Astrocyte (in vitro differentiated cells and primary cell): ENCODE results near the gene GIGYF1. TPM values are rescaled to one million over a fixed set of nuclear protein-coding genes. Genes with fewer than 3 reads are reported as not detected.
"Not testable (repeated sequence)": the region's sequence is repeated elsewhere in the genome, so short reads cannot be mapped to it uniquely, and the experiment has no call there.

Experiments used
- DNase-seq: peaks from one replicate; pipeline ENCODE4 v3.0.0-alpha.2; 2010; ENCODE audit warnings: low read depth
- FAIRE-seq: peaks from 2 replicates; lab custom pipeline; 2011; peaks lifted over from hg19 to GRCh38; lab: Jason Lieb, UNC
- H2AFZ ChIP-seq: 2 replicates; pipeline ENCODE4 v1.6.0; 2012; ENCODE audit warnings: low read depth, low read length, inconsistent platforms
- H3K27ac ChIP-seq: 2 replicates; pipeline ENCODE4 v1.5.1; 2011; ENCODE audit warnings: low read depth, low read length, inconsistent platforms
- H3K27me3 ChIP-seq: 2 replicates; pipeline ENCODE4 v1.6.0; 2011; ENCODE audit warnings: low read length, inconsistent platforms; ENCODE audit not compliant: insufficient read depth
- H3K36me3 ChIP-seq: 2 replicates; pipeline ENCODE4 v1.5.1; 2011; ENCODE audit warnings: low read length, inconsistent platforms; ENCODE audit not compliant: insufficient read depth
- H3K4me1 ChIP-seq: 2 replicates; pipeline ENCODE4 v1.5.1; 2011; ENCODE audit warnings: low read length, inconsistent platforms; ENCODE audit not compliant: insufficient read depth
- H3K4me2 ChIP-seq: 2 replicates; pipeline ENCODE4 v1.6.0; 2012; ENCODE audit warnings: low read length, inconsistent platforms
- H3K4me3 ChIP-seq: 2 replicates; pipeline ENCODE4 v1.5.1; 2011; ENCODE audit warnings: low read depth, mild to moderate bottlenecking, low read length, inconsistent platforms; ENCODE audit not compliant: insufficient read depth
- H3K79me2 ChIP-seq: 2 replicates; pipeline ENCODE4 v1.6.0; 2012; ENCODE audit warnings: mild to moderate bottlenecking, low read length, inconsistent platforms; ENCODE audit not compliant: insufficient read depth
- H3K9ac ChIP-seq: 2 replicates; pipeline ENCODE4 v1.6.0; 2012; ENCODE audit warnings: mild to moderate bottlenecking, low read length, inconsistent platforms
- H3K9me3 ChIP-seq: 2 replicates; pipeline ENCODE4 v1.5.1; 2012; ENCODE audit warnings: low read depth, mild to moderate bottlenecking, low read length, inconsistent platforms; ENCODE audit not compliant: insufficient read depth
- H4K20me1 ChIP-seq: 2 replicates; pipeline ENCODE4 v1.6.0; 2012; ENCODE audit warnings: low read length, inconsistent platforms; ENCODE audit not compliant: insufficient read depth
- H3K27ac Mint-ChIP-seq: one replicate; pipeline ENCODE4 v1.8.0; 2021; ENCODE audit warnings: mild to moderate bottlenecking, mixed read lengths; ENCODE audit not compliant: unreplicated experiment
- H3K27me3 Mint-ChIP-seq: one replicate; pipeline ENCODE4 v1.8.0; 2021; ENCODE audit warnings: low read depth, mixed read lengths; ENCODE audit not compliant: unreplicated experiment
- H3K36me3 Mint-ChIP-seq: one replicate; pipeline ENCODE4 v1.8.0; 2021; ENCODE audit warnings: low read depth, mixed read lengths; ENCODE audit not compliant: unreplicated experiment
- H3K4me1 Mint-ChIP-seq: one replicate; pipeline ENCODE4 v1.8.0; 2021; ENCODE audit warnings: low read depth, mixed read lengths; ENCODE audit not compliant: unreplicated experiment
- H3K4me3 Mint-ChIP-seq: one replicate; pipeline ENCODE4 v1.8.0; 2021; ENCODE audit warnings: mild to moderate bottlenecking, moderate library complexity, mixed read lengths; ENCODE audit not compliant: unreplicated experiment
- H3K9me3 Mint-ChIP-seq: one replicate; pipeline ENCODE4 v1.8.0; 2021; ENCODE audit warnings: mild to moderate bottlenecking, mixed read lengths; ENCODE audit not compliant: unreplicated experiment
- EZH2 ChIP-seq: IDR thresholded peaks from 2 replicates; pipeline ENCODE4 v1.6.1; 2012; ENCODE audit warnings: mild to moderate bottlenecking, low read length, inconsistent platforms; ENCODE audit not compliant: insufficient read depth
- total RNA-seq: library from RNA; stranded (reverse); gene quantifications from 2 replicates; pipeline ENCODE4 v1.2.1, GENCODE V29; 2021
- TF ChIP-seq, protein P1 (sequence below): IDR thresholded peaks from 2 replicates; pipeline ENCODE4 v1.5.1; 2011; ENCODE audit warnings: low read depth, mild to moderate bottlenecking, inconsistent platforms, low read length, moderate library complexity; ENCODE audit not compliant: insufficient read depth

GIGYF1 gene
- total RNA-seq, 1 donor from 2014 or later, result 23.2 TPM

DNA sequence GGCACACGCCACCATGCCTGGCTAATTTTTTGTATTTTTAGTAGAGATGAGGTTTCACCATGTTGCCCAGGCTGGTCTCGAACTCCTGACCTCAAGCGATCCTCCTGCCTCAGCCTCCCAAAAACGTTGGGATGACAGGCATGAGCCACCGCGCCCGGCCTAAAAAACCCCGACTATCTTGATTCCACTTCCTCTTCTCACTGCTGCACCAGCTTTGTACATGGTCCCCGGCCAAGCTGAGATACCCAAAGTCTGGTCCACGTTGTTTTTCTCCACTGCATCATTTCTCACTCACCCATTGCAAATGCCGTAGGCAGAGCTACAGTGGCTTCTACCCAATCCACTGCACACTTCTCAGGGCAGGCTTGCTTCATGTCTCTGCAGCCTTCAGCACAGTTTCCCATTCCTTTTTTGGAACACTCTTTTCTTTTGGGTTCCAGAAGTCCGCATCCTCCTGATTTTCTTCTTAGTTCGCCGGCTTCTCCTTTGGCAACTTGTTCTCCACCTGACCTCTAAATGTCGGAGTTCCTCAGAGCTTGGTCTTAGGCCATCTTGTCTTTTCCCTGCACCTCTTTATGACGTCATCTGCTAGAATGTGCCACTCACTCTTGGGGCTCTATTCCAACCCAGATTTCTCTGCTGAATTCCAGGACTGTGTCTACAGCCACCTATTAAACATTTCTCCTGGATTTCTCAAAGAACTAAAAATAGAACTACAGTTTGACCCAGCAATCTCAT is 26.6 kb downstream of the GIGYF1 start:
- Mint-ChIP-seq H3K4me1 (no peaks in the 10 kb centered on the region), H3K27me3 (peaks cover 23% of the 10 kb centered on the region), H3K4me3 (no peak overlapping the region), H3K9me3 (peaks cover 3% of the 10 kb centered on the region), H3K36me3 (peaks cover 2% of the 10 kb centered on the region), H3K27ac (no peak overlapping the region)
- Histone ChIP-seq H3K4me1 (no peaks in the 10 kb centered on the region), H3K9ac (no peak overlapping the region), H4K20me1 (no peaks in the 10 kb centered on the region), H3K9me3 (no peaks in the 10 kb centered on the region), H3K36me3 (no peaks in the 10 kb centered on the region), H3K79me2 (no peaks in the 10 kb centered on the region), H2AFZ (no peak overlapping the region), H3K4me2 (no peak overlapping the region), H3K27ac (no peak overlapping the region), H3K4me3 (no peak overlapping the region), H3K27me3 (no peaks in the 10 kb centered on the region)
- DNase-seq (no peak), FAIRE-seq (no peak)
- TF ChIP-seq EZH2, result no peak
- TF ChIP-seq, protein P1, sequence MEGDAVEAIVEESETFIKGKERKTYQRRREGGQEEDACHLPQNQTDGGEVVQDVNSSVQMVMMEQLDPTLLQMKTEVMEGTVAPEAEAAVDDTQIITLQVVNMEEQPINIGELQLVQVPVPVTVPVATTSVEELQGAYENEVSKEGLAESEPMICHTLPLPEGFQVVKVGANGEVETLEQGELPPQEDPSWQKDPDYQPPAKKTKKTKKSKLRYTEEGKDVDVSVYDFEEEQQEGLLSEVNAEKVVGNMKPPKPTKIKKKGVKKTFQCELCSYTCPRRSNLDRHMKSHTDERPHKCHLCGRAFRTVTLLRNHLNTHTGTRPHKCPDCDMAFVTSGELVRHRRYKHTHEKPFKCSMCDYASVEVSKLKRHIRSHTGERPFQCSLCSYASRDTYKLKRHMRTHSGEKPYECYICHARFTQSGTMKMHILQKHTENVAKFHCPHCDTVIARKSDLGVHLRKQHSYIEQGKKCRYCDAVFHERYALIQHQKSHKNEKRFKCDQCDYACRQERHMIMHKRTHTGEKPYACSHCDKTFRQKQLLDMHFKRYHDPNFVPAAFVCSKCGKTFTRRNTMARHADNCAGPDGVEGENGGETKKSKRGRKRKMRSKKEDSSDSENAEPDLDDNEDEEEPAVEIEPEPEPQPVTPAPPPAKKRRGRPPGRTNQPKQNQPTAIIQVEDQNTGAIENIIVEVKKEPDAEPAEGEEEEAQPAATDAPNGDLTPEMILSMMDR, result no peak

DNA sequence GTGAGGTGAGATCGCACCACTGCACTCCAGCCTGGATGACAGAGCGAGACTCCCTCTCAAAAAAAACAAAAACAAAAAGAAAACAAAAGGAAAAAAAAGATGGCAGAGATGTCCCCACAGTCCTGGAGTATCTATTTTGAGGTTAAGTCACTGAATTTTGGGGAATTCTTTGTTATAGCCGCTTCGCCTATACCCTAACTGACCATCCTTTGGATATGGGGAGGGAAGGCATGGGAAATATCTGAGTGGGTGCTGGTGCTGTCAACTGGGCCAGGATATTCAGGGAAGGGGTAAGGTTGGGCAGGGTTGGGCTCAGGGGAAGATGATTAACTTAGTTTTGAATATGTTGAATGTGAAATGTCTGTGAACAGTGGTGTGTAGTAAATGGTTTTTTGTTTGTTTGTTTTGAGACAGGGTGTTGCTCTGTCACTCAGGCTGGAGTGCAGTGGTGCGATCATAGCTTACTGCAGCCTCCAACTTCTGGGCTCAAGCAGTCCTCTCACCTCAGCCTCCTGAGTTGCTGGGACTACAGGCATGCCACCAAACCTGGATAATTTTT is 28.8 kb downstream of the GIGYF1 start:
- Histone ChIP-seq H3K9ac (no peak overlapping the region), H2AFZ (no peak overlapping the region), H3K4me3 (no peak overlapping the region), H4K20me1 (no peaks in the 10 kb centered on the region), H3K9me3 (no peaks in the 10 kb centered on the region), H3K4me1 (no peaks in the 10 kb centered on the region), H3K4me2 (no peak overlapping the region), H3K27me3 (no peaks in the 10 kb centered on the region), H3K79me2 (no peaks in the 10 kb centered on the region), H3K27ac (no peak overlapping the region), H3K36me3 (no peaks in the 10 kb centered on the region)
- H3K4me1 Mint-ChIP-seq, result no peaks in the 10 kb centered on the region
- H3K27ac Mint-ChIP-seq, result no peak overlapping the region
- no peak for DNase-seq
- FAIRE-seq, result no peak
- peaks cover 2% of the 10 kb centered on the region for H3K36me3 Mint-ChIP-seq
- peaks cover 4% of the 10 kb centered on the region for H3K9me3 Mint-ChIP-seq
- peaks cover 20% of the 10 kb centered on the region for H3K27me3 Mint-ChIP-seq
- H3K4me3 Mint-ChIP-seq, result no peak overlapping the region
- TF ChIP-seq EZH2, result no peak
- TF ChIP-seq, protein P1, result no peak

DNA sequence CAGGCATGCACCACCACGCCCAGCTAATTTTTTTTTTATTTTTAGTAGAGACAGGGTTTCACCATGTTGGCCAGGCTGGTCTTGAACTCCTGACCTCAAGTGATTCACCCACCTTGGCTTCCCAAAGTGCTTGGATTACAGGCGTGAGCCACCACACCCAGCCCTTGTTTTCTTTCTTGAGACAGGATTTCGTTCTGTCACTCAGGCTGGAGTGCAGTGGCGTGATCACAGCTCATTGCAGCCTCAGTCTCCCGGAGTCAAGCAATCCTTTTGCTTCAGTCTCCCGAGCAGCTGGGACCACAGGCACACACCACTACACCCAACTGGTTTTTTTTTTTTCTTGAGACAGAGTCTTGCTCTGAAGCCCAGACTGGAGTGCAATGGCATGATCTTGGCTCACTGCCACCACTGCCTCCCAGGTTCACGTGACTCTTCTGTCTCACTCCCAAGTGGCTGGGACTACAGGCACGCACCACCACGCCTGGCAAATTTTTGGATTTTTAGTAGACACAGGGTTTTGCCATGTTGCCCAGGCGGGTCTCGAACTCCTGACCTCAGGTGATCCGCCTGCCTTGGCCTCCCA is 31.8 kb downstream of the GIGYF1 start:
- not testable (repeated sequence) for H3K36me3 Mint-ChIP-seq, H3K27ac Mint-ChIP-seq, H3K9ac ChIP-seq, H2AFZ ChIP-seq, H3K4me2 ChIP-seq, H3K9me3 Mint-ChIP-seq, H4K20me1 ChIP-seq, H3K4me1 Mint-ChIP-seq, H3K79me2 ChIP-seq, H3K4me3 Mint-ChIP-seq, H3K4me3 ChIP-seq, DNase-seq, FAIRE-seq, H3K36me3 ChIP-seq, H3K27me3 ChIP-seq, H3K27ac ChIP-seq, H3K4me1 ChIP-seq, H3K9me3 ChIP-seq
- H3K27me3 Mint-ChIP-seq, result peaks cover 29% of the 10 kb centered on the region
